Loucy (cell line): ENCODE measurements around the gene CYP27B1.

Experiments
- H2AFZ ChIP-seq: fragments of 200-600 bp; sonication (generic); 2 replicates; pipeline ENCODE4 v1.6.0; 2016; ENCODE audit warnings: antibody characterized with exemption, mild to moderate bottlenecking, low read length, moderate library complexity
- H3F3A ChIP-seq: fragments of 200-600 bp; 2 replicates; pipeline ENCODE4 v1.6.0; 2016; ENCODE audit warnings: antibody characterized with exemption, low read depth, mild to moderate bottlenecking
- H3K27me3 ChIP-seq: fragments of 200-600 bp; sonication (generic); 2 replicates; pipeline ENCODE4 v1.6.1; 2014; ENCODE audit warnings: low read length, mild to moderate bottlenecking; ENCODE audit not compliant: insufficient read depth, poor library complexity, severe bottlenecking
- H3K36me3 ChIP-seq: fragments of 200-600 bp; sonication (generic); 2 replicates; pipeline ENCODE4 v1.6.1; 2016; ENCODE audit warnings: low read length; ENCODE audit not compliant: insufficient read depth
- H3K4me1 ChIP-seq: fragments of 200-600 bp; sonication (generic); 2 replicates; pipeline ENCODE4 v1.5.1; 2014; ENCODE audit warnings: low read length, mild to moderate bottlenecking; ENCODE audit not compliant: insufficient read depth, poor library complexity, severe bottlenecking
- H3K4me2 ChIP-seq: fragments of 200-600 bp; sonication (generic); 2 replicates; pipeline ENCODE4 v1.6.0; 2014; ENCODE audit warnings: antibody characterized with exemption, low read length, low read depth, mild to moderate bottlenecking; ENCODE audit not compliant: poor library complexity, severe bottlenecking
- H3K4me3 ChIP-seq: fragments of 200-600 bp; sonication (generic); 2 replicates; pipeline ENCODE4 v1.5.1; 2014; ENCODE audit warnings: low read length, mild to moderate bottlenecking, mixed read lengths; ENCODE audit not compliant: poor library complexity, severe bottlenecking
- H3K79me2 ChIP-seq: fragments of 200-600 bp; sonication (generic); 2 replicates; pipeline ENCODE4 v1.6.1; 2014; ENCODE audit warnings: low read length; ENCODE audit not compliant: insufficient read depth
- H3K9ac ChIP-seq: fragments of 200-600 bp; sonication (generic); 2 replicates; pipeline ENCODE4 v1.6.0; 2014; ENCODE audit warnings: mild to moderate bottlenecking, low read depth, low read length, moderate library complexity; ENCODE audit not compliant: poor library complexity, severe bottlenecking
- H3K9me2 ChIP-seq: fragments of 200-600 bp; sonication (generic); replicated peaks from 2 replicates; pipeline ENCODE4 v1.6.1; 2016; ENCODE audit warnings: low read depth, low read length, mixed read lengths
- H3K9me3 ChIP-seq: fragments of 200-600 bp; sonication (generic); 2 replicates; pipeline ENCODE4 v1.6.1; 2014; ENCODE audit warnings: mild to moderate bottlenecking, antibody characterized with exemption, low read length, low read depth; ENCODE audit not compliant: insufficient read depth
- H4K20me1 ChIP-seq: fragments of 200-600 bp; sonication (generic); 2 replicates; pipeline ENCODE4 v1.6.0; 2014; ENCODE audit warnings: antibody characterized with exemption, low read length, mild to moderate bottlenecking; ENCODE audit not compliant: insufficient read depth, poor library complexity, severe bottlenecking
- CTCF ChIP-seq: fragments of 200-600 bp; sonication (generic); conservative IDR thresholded peaks from 2 replicates; pipeline ENCODE4 v1.5.1; 2014; ENCODE audit warnings: mild to moderate bottlenecking, antibody characterized with exemption, low read length
- EZH2phosphoT487 ChIP-seq: fragments of 200-600 bp; IDR thresholded peaks from 2 replicates; pipeline ENCODE4 v1.6.1; 2018; ENCODE audit warnings: antibody characterized with exemption, mild to moderate bottlenecking, moderate library complexity, borderline replicate concordance

The CYP27B1 gene

GRCh38 chr12:57781244-57781643 lies 14.4 kb upstream of the CYP27B1 start:
- H3F3A ChIP-seq, result no peaks in the 10 kb centered on the region
- peaks cover 27% of the 10 kb centered on the region for H3K79me2 ChIP-seq
- H3K27me3 ChIP-seq, result no peaks in the 10 kb centered on the region
- TF ChIP-seq EZH2phosphoT487, result no peak
- no peaks in the 10 kb centered on the region for H3K9me2 ChIP-seq
- H3K9ac ChIP-seq, result no peak overlapping the region
- peaks cover 6% of the 10 kb centered on the region; the same call in 1 of the 2 replicates for H3K36me3 ChIP-seq
- H3K4me3 ChIP-seq, result no peak overlapping the region
- H3K4me2 ChIP-seq, result peak overlapping the region; percentile 85
- H4K20me1 ChIP-seq, result peaks cover 10% of the 10 kb centered on the region
- H2AFZ ChIP-seq, result 0 out of 2 replicates have a peak overlapping the region, but pooled peaks have one; percentile 5
- peaks cover 25% of the 10 kb centered on the region for H3K4me1 ChIP-seq
- H3K9me3 ChIP-seq, result no peaks in the 10 kb centered on the region

- Histone ChIP-seq H3K4me3 (no peak overlapping the region), H3K4me2 (no peak overlapping the region), H3K36me3 (no peaks in the 10 kb centered on the region), H3K9me2 (no peaks in the 10 kb centered on the region), H3K9me3 (no peaks in the 10 kb centered on the region), H3K9ac (no peak overlapping the region), H3K27me3 (no peaks in the 10 kb centered on the region), H3K4me1 (peaks cover 23% of the 10 kb centered on the region), H4K20me1 (peaks cover 10% of the 10 kb centered on the region), H2AFZ (no peak overlapping the region), H3F3A (no peaks in the 10 kb centered on the region), H3K79me2 (peaks cover 23% of the 10 kb centered on the region)
- TF ChIP-seq CTCF (no peak), EZH2phosphoT487 (no peak)
Measured at GRCh38 chr12:57780284-57780897, 13.5 kb upstream of the CYP27B1 start.

- Histone ChIP-seq H3K4me2 (no peak overlapping the region), H2AFZ (no peak overlapping the region), H3K4me3 (no peak overlapping the region), H3K36me3 (no peaks in the 10 kb centered on the region), H3K9me2 (no peaks in the 10 kb centered on the region), H3F3A (no peaks in the 10 kb centered on the region), H3K9me3 (no peaks in the 10 kb centered on the region), H3K9ac (no peak overlapping the region), H4K20me1 (peaks cover 10% of the 10 kb centered on the region), H3K27me3 (no peaks in the 10 kb centered on the region), H3K4me1 (peaks cover 22% of the 10 kb centered on the region), H3K79me2 (peaks cover 19% of the 10 kb centered on the region)
- TF ChIP-seq EZH2phosphoT487 (no peak), CTCF (no peak)
Measured at GRCh38 chr12:57779736-57780135, 12.9 kb upstream of the CYP27B1 start.

- Histone ChIP-seq H3K4me1 (peaks cover 18% of the 10 kb centered on the region), H3K27me3 (no peaks in the 10 kb centered on the region), H3K79me2 (peaks cover 9% of the 10 kb centered on the region), H3K4me2 (no peak overlapping the region), H3F3A (no peaks in the 10 kb centered on the region), H4K20me1 (peaks cover 2% of the 10 kb centered on the region), H3K4me3 (no peak overlapping the region), H3K9me3 (no peaks in the 10 kb centered on the region), H3K9ac (no peak overlapping the region), H2AFZ (no peak overlapping the region), H3K9me2 (no peaks in the 10 kb centered on the region), H3K36me3 (no peaks in the 10 kb centered on the region)
- TF ChIP-seq EZH2phosphoT487, result no peak
- no peak for TF ChIP-seq CTCF
Measured at GRCh38 chr12:57777911-57778310, 11.0 kb upstream of the CYP27B1 start.
